RWPE2 (cell line): ENCODE data around the gene RIIAD1.
"Not testable (repeated sequence)": the region's sequence is repeated elsewhere in the genome, so short reads cannot be mapped to it uniquely, and the experiment has no call there.

Experiments
- ATAC-seq: fragments of 200-7000 bp; cut with Tn5 transposase; 3 replicates; pipeline ENCODE4 v1.9.1; 2021; ENCODE audit warnings: low read depth
- DNase-seq: peaks from one replicate; pipeline ENCODE4 v3.0.0-alpha.2; 2020; ENCODE audit warnings: low spot score
- H3K27ac ChIP-seq: fragments of 450-650 bp; 2 replicates; pipeline ENCODE4 v1.5.1; 2017; ENCODE audit warnings: mild to moderate bottlenecking; ENCODE audit not compliant: poor library complexity, severe bottlenecking
- H3K27me3 ChIP-seq: fragments of 250-450 bp; sonication (Bioruptor Pico); 2 replicates; pipeline ENCODE4 v1.5.1; 2021; ENCODE audit warnings: mild to moderate bottlenecking, moderate library complexity; ENCODE audit not compliant: insufficient read depth, poor library complexity, severe bottlenecking
- H3K36me3 ChIP-seq: fragments of 250-450 bp; sonication (Bioruptor Pico); 2 replicates; pipeline ENCODE4 v1.5.1; 2020; ENCODE audit warnings: low read depth, mild to moderate bottlenecking, moderate library complexity
- H3K4me1 ChIP-seq: fragments of 250-450 bp; sonication (Bioruptor Pico); 2 replicates; pipeline ENCODE4 v1.5.1; 2021; ENCODE audit warnings: mild to moderate bottlenecking, moderate library complexity; ENCODE audit not compliant: insufficient read depth, poor library complexity, severe bottlenecking
- H3K4me3 ChIP-seq: fragments of 250-450 bp; sonication (Bioruptor Pico); 2 replicates; pipeline ENCODE4 v1.5.1; 2021; ENCODE audit warnings: mild to moderate bottlenecking, moderate library complexity; ENCODE audit not compliant: severe bottlenecking
- H3K9me3 ChIP-seq: fragments of 250-450 bp; sonication (Bioruptor Pico); 2 replicates; pipeline ENCODE4 v1.5.1; 2021; ENCODE audit warnings: mild to moderate bottlenecking, moderate library complexity; ENCODE audit not compliant: severe bottlenecking
- TF ChIP-seq, protein P1 (sequence below): fragments of 450-650 bp; IDR thresholded peaks from one replicate; pipeline ENCODE4 v1.5.1; 2017; ENCODE audit warnings: mild to moderate bottlenecking, moderate library complexity; ENCODE audit not compliant: poor library complexity, severe bottlenecking

Gene RIIAD1

DNA sequence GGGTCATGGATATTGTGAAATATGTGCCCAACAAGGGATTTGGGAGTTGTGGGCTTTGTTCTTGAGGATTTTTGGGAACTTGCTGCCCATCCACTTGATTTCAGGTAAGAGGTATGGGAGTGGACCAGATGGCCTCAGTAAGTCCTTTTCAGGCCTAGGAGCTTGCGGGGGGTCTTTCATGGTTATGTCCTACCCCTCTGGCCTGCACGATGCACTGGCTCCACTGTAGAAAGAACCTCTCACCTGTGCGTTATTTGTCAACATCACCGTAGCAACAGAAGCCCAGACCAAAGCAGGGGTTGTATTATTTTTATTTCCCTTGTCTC, 8.6 kb downstream of the RIIAD1 start:
- Histone ChIP-seq H3K9me3 (no peaks in the 10 kb centered on the region), H3K4me3 (no peak overlapping the region), H3K27me3 (no peaks in the 10 kb centered on the region), H3K4me1 (no peaks in the 10 kb centered on the region), H3K27ac (no peak overlapping the region), H3K36me3 (no peaks in the 10 kb centered on the region)
- no peak for DNase-seq
- TF ChIP-seq, protein P1, sequence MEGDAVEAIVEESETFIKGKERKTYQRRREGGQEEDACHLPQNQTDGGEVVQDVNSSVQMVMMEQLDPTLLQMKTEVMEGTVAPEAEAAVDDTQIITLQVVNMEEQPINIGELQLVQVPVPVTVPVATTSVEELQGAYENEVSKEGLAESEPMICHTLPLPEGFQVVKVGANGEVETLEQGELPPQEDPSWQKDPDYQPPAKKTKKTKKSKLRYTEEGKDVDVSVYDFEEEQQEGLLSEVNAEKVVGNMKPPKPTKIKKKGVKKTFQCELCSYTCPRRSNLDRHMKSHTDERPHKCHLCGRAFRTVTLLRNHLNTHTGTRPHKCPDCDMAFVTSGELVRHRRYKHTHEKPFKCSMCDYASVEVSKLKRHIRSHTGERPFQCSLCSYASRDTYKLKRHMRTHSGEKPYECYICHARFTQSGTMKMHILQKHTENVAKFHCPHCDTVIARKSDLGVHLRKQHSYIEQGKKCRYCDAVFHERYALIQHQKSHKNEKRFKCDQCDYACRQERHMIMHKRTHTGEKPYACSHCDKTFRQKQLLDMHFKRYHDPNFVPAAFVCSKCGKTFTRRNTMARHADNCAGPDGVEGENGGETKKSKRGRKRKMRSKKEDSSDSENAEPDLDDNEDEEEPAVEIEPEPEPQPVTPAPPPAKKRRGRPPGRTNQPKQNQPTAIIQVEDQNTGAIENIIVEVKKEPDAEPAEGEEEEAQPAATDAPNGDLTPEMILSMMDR: no peak
- no peak for ATAC-seq

DNA sequence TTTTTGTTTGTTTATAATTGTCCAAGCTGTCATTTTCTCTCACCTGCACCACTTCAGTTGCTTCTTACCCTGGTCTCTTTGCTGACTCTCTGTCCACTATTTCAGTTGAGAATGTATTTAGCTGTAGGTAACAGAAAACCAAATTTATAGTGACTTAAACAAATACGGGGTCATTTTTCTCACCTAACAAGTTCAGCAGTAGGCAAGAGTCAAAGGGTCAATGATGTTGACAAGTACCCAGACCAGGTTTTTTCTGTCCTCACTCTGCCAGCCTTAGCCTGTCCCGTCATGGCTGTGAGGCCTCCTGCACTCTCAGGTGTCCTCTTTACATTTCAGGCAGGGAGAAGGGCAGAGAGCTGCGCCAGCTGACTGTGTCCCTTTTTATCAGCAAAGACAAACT, 11.8 kb downstream of the RIIAD1 start:
- no peaks in the 10 kb centered on the region for H3K4me1 ChIP-seq
- no peak overlapping the region for H3K4me3 ChIP-seq
- H3K9me3 ChIP-seq: peaks cover 3% of the 10 kb centered on the region
- H3K27me3 ChIP-seq: no peaks in the 10 kb centered on the region
- DNase-seq (no peak), ATAC-seq (no peak)
- H3K27ac ChIP-seq: no peak overlapping the region
- TF ChIP-seq, protein P1: no peak
- no peaks in the 10 kb centered on the region for H3K36me3 ChIP-seq

DNA sequence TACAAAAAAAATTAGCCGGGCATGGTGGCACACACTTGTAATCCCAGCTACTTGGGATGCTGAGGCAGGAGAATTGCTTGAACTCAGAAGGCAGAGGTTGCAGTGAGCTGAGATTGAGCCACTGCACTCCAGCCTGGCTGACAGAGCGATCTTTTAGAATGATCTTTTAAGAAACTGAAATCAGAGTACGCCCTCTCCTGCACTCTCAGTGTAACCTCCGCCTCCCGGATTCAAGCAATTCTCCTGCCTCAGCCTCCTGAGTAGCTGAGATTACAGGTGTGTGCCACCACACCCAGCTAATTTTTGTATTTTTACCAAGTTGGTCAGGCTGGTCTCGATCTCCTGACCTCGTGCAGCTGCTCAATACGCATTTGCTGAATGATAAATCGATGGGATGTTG, 12.7 kb downstream of the RIIAD1 start:
- not testable (repeated sequence) for H3K36me3 ChIP-seq, ATAC-seq, H3K4me3 ChIP-seq, H3K4me1 ChIP-seq, H3K27me3 ChIP-seq, H3K9me3 ChIP-seq, DNase-seq, H3K27ac ChIP-seq

DNA sequence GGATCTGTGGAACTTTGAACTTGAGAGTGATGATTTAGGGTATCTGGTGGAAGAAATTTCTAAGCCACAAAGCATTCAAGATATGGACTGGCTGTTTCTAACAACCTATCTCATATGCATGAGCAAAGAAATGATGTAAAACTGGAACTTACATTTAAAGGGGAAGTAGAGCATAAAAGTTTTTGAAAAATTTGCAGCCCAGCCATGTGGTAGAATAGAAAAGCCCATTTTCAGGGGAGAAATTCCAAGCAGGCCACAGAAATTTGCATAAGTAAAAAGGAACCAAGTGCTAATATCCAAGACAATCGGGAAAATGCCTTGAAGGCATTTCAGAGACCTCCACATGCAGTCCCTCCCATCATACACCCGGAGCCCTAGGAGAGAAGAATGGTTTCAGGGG, 15.7 kb downstream of the RIIAD1 start:
- no peak for DNase-seq
- ATAC-seq: no peak
- Histone ChIP-seq H3K36me3 (no peaks in the 10 kb centered on the region), H3K27ac (no peak overlapping the region), H3K4me1 (no peaks in the 10 kb centered on the region), H3K4me3 (no peak overlapping the region), H3K9me3 (peaks cover 3% of the 10 kb centered on the region), H3K27me3 (no peaks in the 10 kb centered on the region)
- TF ChIP-seq, protein P1: no peak

DNA sequence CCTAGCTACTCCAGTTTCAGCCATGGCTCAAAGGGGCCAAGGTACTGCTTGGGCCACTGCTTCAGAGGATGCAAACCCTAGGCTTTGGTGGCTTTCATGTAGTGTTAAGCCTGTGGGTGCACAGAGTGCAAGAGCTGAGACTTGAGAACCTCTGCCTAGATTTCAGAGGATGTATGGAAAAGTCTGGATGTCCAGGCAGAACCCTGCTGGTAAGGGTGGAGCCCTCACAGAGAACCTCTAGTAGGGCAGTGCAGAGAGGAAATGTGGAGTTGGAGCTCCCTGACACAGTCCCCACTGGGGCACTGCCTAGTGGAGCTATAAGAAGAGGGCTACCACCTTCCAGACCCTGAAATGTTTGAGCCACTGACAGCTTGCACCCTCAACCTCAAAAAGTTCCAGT, 16.2 kb downstream of the RIIAD1 start:
- DNase-seq (no peak), ATAC-seq (no peak)
- no peaks in the 10 kb centered on the region for H3K4me1 ChIP-seq
- H3K4me3 ChIP-seq: no peak overlapping the region
- peaks cover 3% of the 10 kb centered on the region for H3K9me3 ChIP-seq
- H3K27me3 ChIP-seq: no peaks in the 10 kb centered on the region
- H3K27ac ChIP-seq: no peak overlapping the region
- TF ChIP-seq, protein P1: no peak
- H3K36me3 ChIP-seq: no peaks in the 10 kb centered on the region
